Natural killer cell (primary cell): Measurements from ENCODE around the gene EEF1A2. TPM values are rescaled to one million over a fixed set of nuclear protein-coding genes. Genes with fewer than 3 reads are reported as not detected.

Experiments
- ATAC-seq, 3 donors: fragments of 150-1000 bp in 2 of 3; fragments of 200-7000 bp in 1 of 3; cut with Tn5 transposase; 1 replicate in 1 of 3; 2 replicates in 2 of 3; pipeline ENCODE4 v1.10.0; 2021; ENCODE audit warnings: mild to moderate bottlenecking in 2 of 3, moderate library complexity in 2 of 3
- DNase-seq, 2 donors: peaks; one replicate each; pipeline versions ENCODE4 v3.0.0 to v3.0.0-alpha.2; 2013 to 2021; ENCODE audit warnings: mixed read lengths in 1 of 2
- H3K27ac ChIP-seq: one replicate; pipeline ENCODE4 v1.5.1; 2013; ENCODE audit warnings: mild to moderate bottlenecking, low read length
- H3K27me3 ChIP-seq: one replicate; pipeline ENCODE4 v1.6.1; 2013; ENCODE audit warnings: low read length; ENCODE audit not compliant: control insufficient read depth, insufficient read depth
- H3K36me3 ChIP-seq: one replicate; pipeline ENCODE4 v1.6.1; 2013; ENCODE audit warnings: low read length; ENCODE audit not compliant: control insufficient read depth, insufficient read depth
- H3K4me1 ChIP-seq: one replicate; pipeline ENCODE4 v1.6.1; 2013; ENCODE audit warnings: low read length; ENCODE audit not compliant: control insufficient read depth, insufficient read depth
- H3K4me3 ChIP-seq: one replicate; pipeline ENCODE4 v1.5.1; 2013; ENCODE audit warnings: low read length
- H3K9me3 ChIP-seq: one replicate; pipeline ENCODE4 v1.6.1; 2013; ENCODE audit warnings: low read length; ENCODE audit not compliant: control insufficient read depth, insufficient read depth
- H3K27ac Mint-ChIP-seq, 2 donors: one replicate each; pipeline ENCODE4 v1.8.0; 2022; ENCODE audit warnings: mild to moderate bottlenecking in 2 of 2, mixed read lengths in 2 of 2, moderate library complexity in 1 of 2
- H3K27me3 Mint-ChIP-seq, 2 donors: one replicate each; pipeline ENCODE4 v1.8.0; 2022; ENCODE audit warnings: low read depth in 2 of 2, mixed read lengths in 2 of 2
- H3K36me3 Mint-ChIP-seq: one replicate; pipeline ENCODE4 v1.8.0; 2022; ENCODE audit warnings: mixed read lengths
- H3K4me1 Mint-ChIP-seq, 2 donors: one replicate each; pipeline ENCODE4 v1.8.0; 2022; ENCODE audit warnings: mixed read lengths in 2 of 2
- H3K4me3 Mint-ChIP-seq: one replicate; pipeline ENCODE4 v1.8.0; 2022; ENCODE audit warnings: mild to moderate bottlenecking, moderate library complexity, mixed read lengths
- H3K9me3 Mint-ChIP-seq, 2 donors: one replicate each; pipeline ENCODE4 v1.8.0; 2022; ENCODE audit warnings: mixed read lengths in 2 of 2
- CTCF ChIP-seq: fragments of 200-600 bp; IDR thresholded peaks from one replicate; pipeline ENCODE4 v1.8.0; 2022; ENCODE audit warnings: antibody characterized with exemption
- WGBS: methylation state at CpG from one replicate; pipeline ENCODE4 v1.1.7; 2013; ENCODE audit warnings: missing lambda C conversion rate; ENCODE audit not compliant: insufficient coverage; 5-methylcytosine and 5-hydroxymethylcytosine counted together
- intact Hi-C: fragments of 100-400 bp; cut with micrococcal nuclease; formaldehyde crosslinking; loops from one replicate; pipeline ENCODE4 v1.14.2; 2022
- total RNA-seq, 4 donors: library from RNA; stranded (reverse); fragments of 120-200 nt in 1 of 4; gene quantifications; one replicate each; pipeline versions ENCODE4 v1.2.3 to v1.2.4, GENCODE V29; 2013 to 2022

EEF1A2 gene
- total RNA-seq, 3 donors from 2014 or later (not counting 1 experiment from before 2014, with no cell fraction given): 0.14 to 0.86 (median 0.35) TPM

DNA sequence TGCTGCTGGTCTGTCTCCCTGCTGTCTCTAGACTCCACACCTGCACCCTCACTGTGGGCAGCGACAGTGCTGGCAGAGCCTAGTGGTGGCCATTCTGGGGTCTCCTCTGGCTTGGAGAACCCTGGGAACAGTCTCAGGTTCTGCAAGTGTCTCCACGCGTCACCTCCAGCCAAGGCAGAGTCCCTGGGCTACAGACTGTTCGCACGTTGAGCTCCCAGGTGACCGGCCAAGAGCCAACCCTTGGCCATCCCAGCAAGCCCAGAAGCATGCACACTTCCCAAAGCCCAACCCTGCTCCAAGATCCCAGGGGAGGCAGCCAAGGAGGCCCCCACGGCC is 4.8 kb downstream of the EEF1A2 start:
- H3K4me1 ChIP-seq: peaks cover 19% of the 10 kb centered on the region
- no peak overlapping the region for H3K27ac ChIP-seq
- peaks cover 23% of the 10 kb centered on the region for H3K27me3 ChIP-seq
- H3K27me3 Mint-ChIP-seq: peaks cover 0 to 8% of the 10 kb centered on the region in 2 donors
- H3K36me3 ChIP-seq: no peaks in the 10 kb centered on the region
- DNase-seq: no peak
- H3K9me3 Mint-ChIP-seq: peaks cover 0 to 8% of the 10 kb centered on the region in 2 donors
- H3K4me3 Mint-ChIP-seq: no peak overlapping the region
- H3K36me3 Mint-ChIP-seq: no peaks in the 10 kb centered on the region
- TF ChIP-seq CTCF: no peak
- H3K4me1 Mint-ChIP-seq: no peaks in the 10 kb centered on the region
- 95% methylated on average over 7 of the region's 7 CpGs for WGBS
- H3K4me3 ChIP-seq: no peak overlapping the region
- no peaks in the 10 kb centered on the region for H3K9me3 ChIP-seq
- intact Hi-C loops: no loop called here
- H3K27ac Mint-ChIP-seq: no peak overlapping the region
- ATAC-seq: no peak

DNA sequence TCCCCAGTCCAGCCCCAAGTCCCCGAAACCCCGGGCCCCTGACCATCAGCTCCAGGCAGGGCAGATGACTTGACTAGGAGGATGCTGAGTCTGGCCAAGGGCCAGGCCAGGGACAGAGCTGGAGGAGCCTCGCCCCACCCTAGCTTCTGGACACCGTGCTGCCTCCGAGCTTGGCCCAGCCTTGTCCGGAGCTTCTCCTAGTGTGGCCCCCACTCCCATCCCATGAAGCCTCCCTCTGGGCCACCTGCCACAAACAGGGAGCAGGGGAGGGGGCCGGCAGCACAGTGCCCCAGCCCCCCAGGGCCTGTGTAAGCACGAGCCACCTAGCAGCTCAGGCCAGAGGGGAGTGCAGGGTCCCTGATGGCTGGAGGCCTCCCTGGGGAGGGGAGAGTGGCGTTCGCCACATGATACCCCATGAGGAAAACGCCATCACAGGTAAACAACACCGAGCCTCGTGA is 5.3 kb downstream of the EEF1A2 start:
- no peak overlapping the region for H3K27ac ChIP-seq
- no peak overlapping the region for H3K4me3 ChIP-seq
- peaks cover 25% of the 10 kb centered on the region for H3K27me3 ChIP-seq
- H3K4me3 Mint-ChIP-seq: no peak overlapping the region
- H3K9me3 Mint-ChIP-seq: peaks cover 0 to 8% of the 10 kb centered on the region in 2 donors
- H3K4me1 ChIP-seq: peaks cover 18% of the 10 kb centered on the region
- H3K27me3 Mint-ChIP-seq: peaks cover 0 to 8% of the 10 kb centered on the region in 2 donors
- H3K36me3 Mint-ChIP-seq: no peaks in the 10 kb centered on the region
- DNase-seq: no peak
- intact Hi-C loops: no loop called here
- H3K4me1 Mint-ChIP-seq: no peaks in the 10 kb centered on the region
- WGBS: 78% methylated on average over 13 of the region's 13 CpGs
- no peaks in the 10 kb centered on the region for H3K9me3 ChIP-seq
- TF ChIP-seq CTCF: no peak
- H3K36me3 ChIP-seq: no peaks in the 10 kb centered on the region
- no peak for ATAC-seq
- no peak overlapping the region for H3K27ac Mint-ChIP-seq

DNA sequence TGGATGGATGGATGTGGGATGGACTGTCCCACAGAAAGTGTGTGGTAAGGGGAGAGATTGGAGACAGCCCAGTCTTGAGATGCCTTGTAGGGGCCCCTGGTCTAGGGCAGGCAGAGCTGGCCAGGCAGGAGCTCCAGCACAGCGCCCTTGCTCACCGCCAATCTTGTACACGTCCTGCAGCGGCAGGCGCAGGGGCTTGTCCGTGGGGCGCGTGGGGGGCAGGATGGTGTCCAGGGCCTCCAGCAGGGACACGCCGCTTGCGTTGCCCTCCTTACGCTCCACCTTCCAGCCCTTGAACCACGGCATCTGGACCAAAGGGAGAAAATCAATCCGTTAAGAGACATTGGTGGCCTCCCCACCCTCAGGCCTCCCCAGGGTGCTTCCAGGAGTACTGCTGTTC is 5.9 kb downstream of the EEF1A2 start:
- peaks cover 0 to 8% of the 10 kb centered on the region in 2 donors for H3K27me3 Mint-ChIP-seq
- 94% methylated on average over 14 of the region's 14 CpGs for WGBS
- no peaks in the 10 kb centered on the region for H3K36me3 Mint-ChIP-seq
- no peak overlapping the region for H3K4me3 Mint-ChIP-seq
- no peak overlapping the region for H3K27ac ChIP-seq
- ATAC-seq: no peak
- intact Hi-C loops: no loop called here
- no peaks in the 10 kb centered on the region for H3K36me3 ChIP-seq
- DNase-seq: no peak
- peaks cover 12% of the 10 kb centered on the region for H3K4me1 ChIP-seq
- H3K9me3 Mint-ChIP-seq: peaks cover 0 to 8% of the 10 kb centered on the region in 2 donors
- no peak for TF ChIP-seq CTCF
- no peak overlapping the region for H3K4me3 ChIP-seq
- no peaks in the 10 kb centered on the region for H3K4me1 Mint-ChIP-seq
- H3K27ac Mint-ChIP-seq: no peak overlapping the region
- H3K9me3 ChIP-seq: no peaks in the 10 kb centered on the region
- peaks cover 21% of the 10 kb centered on the region for H3K27me3 ChIP-seq

- Histone ChIP-seq H3K27ac (no peak overlapping the region), H3K27me3 (peaks cover 16% of the 10 kb centered on the region), H3K4me3 (no peak overlapping the region), H3K4me1 (peaks cover 10% of the 10 kb centered on the region), H3K36me3 (no peaks in the 10 kb centered on the region), H3K9me3 (no peaks in the 10 kb centered on the region)
- TF ChIP-seq CTCF: no peak
- Mint-ChIP-seq H3K9me3 (peaks cover 0 to 8% of the 10 kb centered on the region in 2 donors), H3K4me1 (no peaks in the 10 kb centered on the region), H3K36me3 (no peaks in the 10 kb centered on the region), H3K27me3 (peaks cover 0 to 8% of the 10 kb centered on the region in 2 donors), H3K27ac (no peak overlapping the region), H3K4me3 (no peak overlapping the region)
- DNase-seq (no peak), ATAC-seq (no peak)
- 89% methylated on average over 2 of the region's 2 CpGs for WGBS
- intact Hi-C loops: no loop called here
Measured at GRCh38 chr20:63492518-63492917, 6.4 kb downstream of the EEF1A2 start.
